ENCODE data around the gene NBAS.

GRCh38 chr2:15172825-15173224 lies 388.3 kb downstream of the NBAS start:
- no peak for TF ChIP-seq EZH2 (IDR thresholded peaks at IDR 0.05; ENCODE audit: insufficient read depth, poor library complexity, severe bottlenecking)
- no peak for TF ChIP-seq EZH2phosphoT487 (IDR thresholded peaks at IDR 0.05; ENCODE audit: insufficient read depth, low read depth)

All from GM23248 (cell line).